WTC11 (cell line): ENCODE results near the gene CDK6. TPM values are rescaled to one million over a fixed set of nuclear protein-coding genes. Genes with fewer than 3 reads are reported as not detected.

Experiments
- ATAC-seq: fragments of 200-7000 bp; cut with Tn5 transposase; 2 replicates; pipeline ENCODE4 v1.10.0; 2021; ENCODE audit warnings: mild to moderate bottlenecking, moderate library complexity
- CTCF ChIA-PET: fragments of 300-600 bp; sonication (Branson Sonifier 250); formaldehyde crosslinking; loops from one replicate; lab custom pipeline; 2021; ENCODE audit warnings: antibody characterized with exemption; lab: Charles Lee
- POLR2A ChIA-PET: fragments of 350-600 bp; sonication (Branson Sonifier 250); formaldehyde crosslinking; loops from one replicate; lab custom pipeline; 2021; ENCODE audit warnings: antibody characterized with exemption; lab: Charles Lee
- DNase-seq: peaks from one replicate; pipeline ENCODE4 v3.0.0; 2021; ENCODE audit warnings: low spot score
- H3K27ac Mint-ChIP-seq: 2 replicates; pipeline ENCODE4 v1.8.0; 2021; ENCODE audit warnings: mixed read lengths
- H3K27me3 Mint-ChIP-seq: 2 replicates; pipeline ENCODE4 v1.8.0; 2021; ENCODE audit warnings: low read depth, mild to moderate bottlenecking, moderate library complexity, mixed read lengths
- H3K36me3 Mint-ChIP-seq: 2 replicates; pipeline ENCODE4 v1.8.0; 2021; ENCODE audit warnings: mixed read lengths
- H3K4me1 Mint-ChIP-seq: 2 replicates; pipeline ENCODE4 v1.8.0; 2022; ENCODE audit warnings: mixed read lengths
- H3K4me3 Mint-ChIP-seq: 2 replicates; pipeline ENCODE4 v1.8.0; 2021; ENCODE audit warnings: mild to moderate bottlenecking, moderate library complexity, mixed read lengths
- H3K9me3 Mint-ChIP-seq: 2 replicates; pipeline ENCODE4 v1.8.0; 2021; ENCODE audit warnings: mixed read lengths
- CREM ChIP-seq: sonication (generic); formaldehyde crosslinking; IDR thresholded peaks from 2 replicates; pipeline ENCODE4 v1.8.1; 2022; ENCODE audit warnings: mild to moderate bottlenecking, missing genetic modification reagents, moderate library complexity
- FOXP1 ChIP-seq: sonication (generic); formaldehyde crosslinking; IDR thresholded peaks from 2 replicates; pipeline ENCODE4 v1.8.0; 2022; ENCODE audit warnings: missing genetic modification reagents, mild to moderate bottlenecking, moderate library complexity, borderline replicate concordance
- GTF2I ChIP-seq: fragments of 250-450 bp; sonication (Bioruptor Pico); conservative IDR thresholded peaks from 2 replicates; pipeline ENCODE4 v1.4.0; 2021; ENCODE audit warnings: mild to moderate bottlenecking
- HMGXB4 ChIP-seq: sonication (generic); formaldehyde crosslinking; IDR thresholded peaks from 2 replicates; pipeline ENCODE4 v1.8.1; 2023; ENCODE audit warnings: mild to moderate bottlenecking, moderate library complexity, missing genetic modification reagents
- IRF2 ChIP-seq: sonication (generic); formaldehyde crosslinking; IDR thresholded peaks from 2 replicates; pipeline ENCODE4 v1.8.0; 2022; ENCODE audit warnings: low read depth, missing genetic modification reagents, borderline replicate concordance
- MXD4 ChIP-seq: fragments of 250-450 bp; sonication (Bioruptor Pico); IDR thresholded peaks from 2 replicates; pipeline ENCODE4 v1.8.0; 2021; ENCODE audit warnings: mild to moderate bottlenecking, moderate library complexity, borderline replicate concordance
- MYBL2 ChIP-seq: sonication (generic); formaldehyde crosslinking; IDR thresholded peaks from 2 replicates; pipeline ENCODE4 v1.8.1; 2023; ENCODE audit warnings: mild to moderate bottlenecking, moderate library complexity, missing genetic modification reagents
- NFE2L1 ChIP-seq: sonication (generic); formaldehyde crosslinking; IDR thresholded peaks from 2 replicates; pipeline ENCODE4 v1.8.1; 2023; ENCODE audit warnings: missing genetic modification reagents
- NFYB ChIP-seq: sonication (generic); formaldehyde crosslinking; conservative IDR thresholded peaks from 2 replicates; pipeline ENCODE4 v1.8.0; 2022; ENCODE audit warnings: low read depth, missing genetic modification reagents
- NR1H2 ChIP-seq: sonication (generic); formaldehyde crosslinking; IDR thresholded peaks from 2 replicates; pipeline ENCODE4 v1.9.0; 2021; ENCODE audit warnings: mild to moderate bottlenecking, moderate library complexity, missing genetic modification reagents
- RORB ChIP-seq: fragments of 250-450 bp; sonication (Bioruptor Pico); IDR thresholded peaks from 2 replicates; pipeline ENCODE4 v1.9.0; 2021; ENCODE audit warnings: mild to moderate bottlenecking
- ZNF138 ChIP-seq: sonication (generic); formaldehyde crosslinking; conservative IDR thresholded peaks from 2 replicates; pipeline ENCODE4 v1.8.1; 2022; ENCODE audit warnings: mild to moderate bottlenecking, moderate library complexity, missing genetic modification reagents
- ZNF232 ChIP-seq: sonication (generic); formaldehyde crosslinking; IDR thresholded peaks from 2 replicates; pipeline ENCODE4 v1.8.0; 2022; ENCODE audit warnings: mild to moderate bottlenecking, missing genetic modification reagents
- ZNF425 ChIP-seq: fragments of 250-450 bp; sonication (Bioruptor Pico); conservative IDR thresholded peaks from 2 replicates; pipeline ENCODE4 v1.9.0; 2021; ENCODE audit warnings: mild to moderate bottlenecking
- ZNF532 ChIP-seq: fragments of 250-450 bp; sonication (Bioruptor Pico); IDR thresholded peaks from 2 replicates; pipeline ENCODE4 v1.9.0; 2021; ENCODE audit warnings: mild to moderate bottlenecking, borderline replicate concordance
- ZNF671 ChIP-seq: fragments of 250-450 bp; sonication (Bioruptor Pico); IDR thresholded peaks from 2 replicates; pipeline ENCODE4 v1.8.0; 2021; ENCODE audit warnings: mild to moderate bottlenecking
- total RNA-seq: library from RNA; stranded (reverse); gene quantifications from 3 replicates; pipeline ENCODE4 v1.2.3, GENCODE V29; 2021
- TF ChIP-seq, protein P1 (sequence below): sonication (generic); formaldehyde crosslinking; IDR thresholded peaks from 2 replicates; pipeline ENCODE4 v1.8.0; 2022; ENCODE audit warnings: mild to moderate bottlenecking, missing genetic modification reagents

Gene CDK6
- total RNA-seq, 1 experiment from 2014 or later: 47.2 TPM

GRCh38 chr7:92636018-92636560 is 200.3 kb downstream of the CDK6 start (continued):
- TF ChIP-seq, protein P1, sequence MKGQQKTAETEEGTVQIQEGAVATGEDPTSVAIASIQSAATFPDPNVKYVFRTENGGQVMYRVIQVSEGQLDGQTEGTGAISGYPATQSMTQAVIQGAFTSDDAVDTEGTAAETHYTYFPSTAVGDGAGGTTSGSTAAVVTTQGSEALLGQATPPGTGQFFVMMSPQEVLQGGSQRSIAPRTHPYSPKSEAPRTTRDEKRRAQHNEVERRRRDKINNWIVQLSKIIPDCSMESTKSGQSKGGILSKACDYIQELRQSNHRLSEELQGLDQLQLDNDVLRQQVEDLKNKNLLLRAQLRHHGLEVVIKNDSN (CRISPR knock-in tag): no peak
- TF ChIP-seq NFE2L1 (CRISPR knock-in tag) (no peak), ZNF138 (CRISPR knock-in tag) (no peak), ZNF532 (CRISPR knock-in tag) (no peak), CREM (CRISPR knock-in tag) (no peak), MYBL2 (no peak), ZNF232 (CRISPR knock-in tag) (no peak), RORB (CRISPR knock-in tag) (no peak), NFYB (CRISPR knock-in tag) (no peak), HMGXB4 (CRISPR knock-in tag) (no peak), NR1H2 (CRISPR knock-in tag) (no peak)

GRCh38 chr7:92635538-92635937 is 200.8 kb downstream of the CDK6 start:
- ATAC-seq: no peak
- peak overlapping the region; percentile 55; the same call in 1 of the 2 replicates for H3K27ac Mint-ChIP-seq
- POLR2A ChIA-PET: interaction anchor here (1.1 kb wide), 1 partner anchor 298 kb away, joined by 3 read pairs; no protein-coding TSS in a partner anchor

More at GRCh38 chr7:92635538-92635937, 200.8 kb downstream of the CDK6 start:
- Mint-ChIP-seq H3K27me3 (no peaks in the 10 kb centered on the region; the same call in 1 of the 2 replicates), H3K36me3 (no peaks in the 10 kb centered on the region), H3K4me1 (peaks cover 24% of the 10 kb centered on the region), H3K4me3 (no peak overlapping the region), H3K9me3 (no peaks in the 10 kb centered on the region)
- TF ChIP-seq GTF2I (CRISPR knock-in tag) (no peak), MXD4 (no peak), ZNF232 (CRISPR knock-in tag) (no peak), IRF2 (no peak), ZNF425 (CRISPR knock-in tag) (no peak), ZNF138 (CRISPR knock-in tag) (no peak), FOXP1 (CRISPR knock-in tag) (no peak), ZNF671 (CRISPR knock-in tag) (no peak), NR1H2 (CRISPR knock-in tag) (no peak)
- no peak for DNase-seq
- CTCF ChIA-PET: interaction anchor here (0.6 to 1.1 kb wide), 2 partner anchors 223 to 245 kb away, joined by 3 read pairs; no protein-coding TSS in a partner anchor
